ENCODE data around the gene SNCA.

Gene SNCA

GRCh38 chr4:89703829-89704590 lies 133.0 kb downstream of the SNCA start:
- DNase-seq, result no peak

- DNase-seq, result no peak
Observed at GRCh38 chr4:89700766-89701423, 136.1 kb downstream of the SNCA start.

- no peak for DNase-seq
Observed at GRCh38 chr4:89685690-89686089, 151.3 kb downstream of the SNCA start.

GRCh38 chr4:89685277-89685676 lies 151.7 kb downstream of the SNCA start:
- DNase-seq, result no peak

GRCh38 chr4:89684536-89684935 lies 152.4 kb downstream of the SNCA start:
- DNase-seq, result no peak

- no peak for DNase-seq
Observed at GRCh38 chr4:89682808-89683207, 154.2 kb downstream of the SNCA start.

- DNase-seq, result no peak
Observed at GRCh38 chr4:89681671-89682070, 155.3 kb downstream of the SNCA start.

- no peak for DNase-seq
Observed at GRCh38 chr4:89681219-89681618, 155.7 kb downstream of the SNCA start.

- DNase-seq, result no peak
Observed at GRCh38 chr4:89674876-89675459, 162.0 kb downstream of the SNCA start.

Measured in CD4-positive, alpha-beta T cell treated with Interleukin-1 beta for 1 hour (primary cell).